ENCODE data around the gene LDLRAD4.

LDLRAD4 gene

GRCh38 chr18:13545955-13546354 is 327.4 kb downstream of the LDLRAD4 start:
- no peak for DNase-seq

GRCh38 chr18:13546638-13547037 is 328.1 kb downstream of the LDLRAD4 start:
- DNase-seq: no peak

GRCh38 chr18:13547347-13547746 is 328.8 kb downstream of the LDLRAD4 start:
- no peak for DNase-seq

GRCh38 chr18:13548106-13548819 is 329.7 kb downstream of the LDLRAD4 start:
- no peak for DNase-seq

GRCh38 chr18:13548966-13549879 is 330.7 kb downstream of the LDLRAD4 start:
- DNase-seq: no peak

- DNase-seq: no peak
Observed at GRCh38 chr18:13549880-13550232, 331.3 kb downstream of the LDLRAD4 start.

- no peak for DNase-seq
Observed at GRCh38 chr18:13550418-13551304, 332.1 kb downstream of the LDLRAD4 start.

GRCh38 chr18:13551305-13551603 is 332.7 kb downstream of the LDLRAD4 start:
- DNase-seq: no peak

- no peak for DNase-seq
Observed at GRCh38 chr18:13551841-13552733, 333.5 kb downstream of the LDLRAD4 start.

GRCh38 chr18:13553449-13553848 is 334.9 kb downstream of the LDLRAD4 start:
- DNase-seq: no peak

- no peak for DNase-seq
Observed at GRCh38 chr18:13555192-13555591, 336.6 kb downstream of the LDLRAD4 start.

- no peak for DNase-seq
Observed at GRCh38 chr18:13555865-13556264, 337.3 kb downstream of the LDLRAD4 start.

- DNase-seq: no peak
Observed at GRCh38 chr18:13556502-13556901, 337.9 kb downstream of the LDLRAD4 start.

- peak; percentile 19 for DNase-seq
Observed at GRCh38 chr18:13558124-13558523, 339.6 kb downstream of the LDLRAD4 start.

- DNase-seq: no peak
Observed at GRCh38 chr18:13558790-13559189, 340.2 kb downstream of the LDLRAD4 start.

GRCh38 chr18:13559754-13560153 is 341.2 kb downstream of the LDLRAD4 start:
- DNase-seq: no peak

- DNase-seq: no peak
Observed at GRCh38 chr18:13560306-13560705, 341.7 kb downstream of the LDLRAD4 start.

- peak; percentile 29 for DNase-seq
Observed at GRCh38 chr18:13562494-13563029, 344.0 kb downstream of the LDLRAD4 start.

GRCh38 chr18:13563390-13563805 is 344.8 kb downstream of the LDLRAD4 start:
- no peak for DNase-seq

- DNase-seq: no peak
Observed at GRCh38 chr18:13564579-13564978, 346.0 kb downstream of the LDLRAD4 start.

- no peak for DNase-seq
Observed at GRCh38 chr18:13565228-13565627, 346.7 kb downstream of the LDLRAD4 start.

Measured in activated CD4-positive, alpha-beta T cell treated with anti-CD3 and anti-CD28 coated beads, Interleukin-2, amount 50 U/mL, for 1 hour (primary cell).